Nucleus accumbens (tissue), 56 donors: ENCODE measurements around the gene NUP98.
A peak's percentile ranks its signal among the peaks of the same experiment; 100 is the strongest.
"Not testable (repeated sequence)": the region's sequence is repeated elsewhere in the genome, so short reads cannot be mapped to it uniquely, and the experiment has no call there.

ENCODE experiments used
- DNase-seq, 56 donors: peaks; one replicate each; lab custom pipeline; 2025; lab: John Stamatoyannopoulos, UW

Gene NUP98

DNA sequence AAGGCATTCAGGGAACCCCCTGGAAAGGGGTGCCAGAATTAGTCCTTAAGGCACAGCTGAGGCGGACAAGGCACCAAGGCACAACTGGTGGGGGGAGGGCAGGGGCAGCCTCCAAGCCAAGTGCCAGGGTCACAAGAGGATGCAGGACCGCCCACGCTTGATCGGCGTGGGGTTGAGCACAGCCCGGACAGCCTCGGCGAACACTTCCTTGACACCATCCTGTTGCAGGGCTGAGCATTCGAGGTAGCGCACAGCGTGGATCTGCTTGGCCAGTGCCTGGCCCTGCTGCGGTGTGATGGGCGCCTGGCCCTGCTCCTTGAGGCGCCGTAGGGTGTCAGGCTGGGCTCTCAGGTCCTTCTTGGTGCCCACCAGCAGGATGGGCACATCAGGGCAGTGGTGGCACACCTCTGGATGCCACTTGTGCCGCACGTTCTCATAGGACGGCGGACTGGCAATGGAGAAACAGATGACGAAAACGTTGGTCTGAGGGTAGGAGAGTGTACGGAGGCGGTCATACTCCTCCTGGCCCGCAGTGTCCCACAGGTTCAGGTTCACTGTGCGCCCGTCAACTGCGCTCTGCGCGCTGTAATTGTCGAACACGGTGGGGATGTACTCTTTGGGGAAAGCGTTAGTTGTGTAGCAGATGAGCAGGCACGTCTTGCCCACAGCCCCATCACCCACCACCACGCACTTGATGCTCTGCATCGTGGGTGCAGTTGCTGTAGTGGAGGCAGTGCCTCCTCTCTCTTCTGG lies 30.3 kb upstream of the NUP98 start:
- peak in 21 of 56 donors; percentile 12 to 61 (median 37) for DNase-seq

DNA sequence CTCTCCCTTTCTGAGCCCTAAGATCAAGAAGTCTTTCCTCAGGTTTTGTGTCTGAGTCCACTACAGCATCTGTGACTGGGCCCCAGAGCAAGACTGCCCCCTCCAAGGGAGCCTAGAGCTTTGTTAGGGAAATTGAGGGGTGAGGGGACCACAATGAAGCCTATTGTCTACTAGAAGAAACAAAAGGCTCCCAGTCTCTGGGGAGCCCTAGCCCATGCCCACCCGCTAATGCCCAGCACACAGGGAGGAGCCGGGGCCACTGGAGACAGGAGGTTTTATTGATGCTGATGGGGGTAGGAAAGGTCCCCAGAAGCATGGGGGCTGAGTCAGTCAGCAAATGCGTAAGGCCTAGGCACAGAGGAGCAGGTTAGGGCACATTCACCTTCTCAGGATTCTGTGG lies 29.4 kb upstream of the NUP98 start:
- DNase-seq: peak in 49 of 56 donors; percentile 25 to 93 (median 77)

DNA sequence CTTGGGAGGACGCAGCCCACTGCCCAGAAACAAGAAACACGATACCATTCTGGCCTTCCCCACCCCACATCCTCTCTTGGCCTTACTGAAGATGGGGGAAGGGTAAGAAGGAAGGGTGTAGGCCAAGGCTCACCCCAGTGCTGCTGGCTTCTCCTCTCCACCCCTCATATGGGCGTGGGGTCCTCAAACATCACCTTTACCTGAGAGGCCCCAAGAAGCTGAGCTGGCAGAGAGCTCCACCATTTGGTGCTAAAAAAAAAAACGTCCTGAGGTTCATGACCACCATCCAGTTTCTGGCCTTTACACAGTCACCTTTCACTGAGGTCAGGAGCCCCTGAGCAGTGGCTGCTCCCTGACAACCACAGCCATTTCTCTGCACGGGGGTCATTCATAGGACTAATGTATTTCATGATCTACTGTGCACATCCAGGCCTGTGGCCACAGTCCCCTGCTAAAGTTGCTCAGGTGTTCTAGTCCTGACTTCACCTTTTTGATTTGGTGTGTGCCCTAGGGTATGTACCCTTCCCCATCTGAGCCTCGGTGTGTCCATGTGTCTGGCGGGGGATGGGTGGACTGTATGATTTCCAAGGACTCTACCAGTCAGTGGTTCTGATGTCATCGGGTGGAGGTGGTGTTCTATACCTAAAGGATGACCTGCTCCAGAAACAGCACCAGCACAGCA lies 28.3 kb upstream of the NUP98 start:
- DNase-seq: no peak

DNA sequence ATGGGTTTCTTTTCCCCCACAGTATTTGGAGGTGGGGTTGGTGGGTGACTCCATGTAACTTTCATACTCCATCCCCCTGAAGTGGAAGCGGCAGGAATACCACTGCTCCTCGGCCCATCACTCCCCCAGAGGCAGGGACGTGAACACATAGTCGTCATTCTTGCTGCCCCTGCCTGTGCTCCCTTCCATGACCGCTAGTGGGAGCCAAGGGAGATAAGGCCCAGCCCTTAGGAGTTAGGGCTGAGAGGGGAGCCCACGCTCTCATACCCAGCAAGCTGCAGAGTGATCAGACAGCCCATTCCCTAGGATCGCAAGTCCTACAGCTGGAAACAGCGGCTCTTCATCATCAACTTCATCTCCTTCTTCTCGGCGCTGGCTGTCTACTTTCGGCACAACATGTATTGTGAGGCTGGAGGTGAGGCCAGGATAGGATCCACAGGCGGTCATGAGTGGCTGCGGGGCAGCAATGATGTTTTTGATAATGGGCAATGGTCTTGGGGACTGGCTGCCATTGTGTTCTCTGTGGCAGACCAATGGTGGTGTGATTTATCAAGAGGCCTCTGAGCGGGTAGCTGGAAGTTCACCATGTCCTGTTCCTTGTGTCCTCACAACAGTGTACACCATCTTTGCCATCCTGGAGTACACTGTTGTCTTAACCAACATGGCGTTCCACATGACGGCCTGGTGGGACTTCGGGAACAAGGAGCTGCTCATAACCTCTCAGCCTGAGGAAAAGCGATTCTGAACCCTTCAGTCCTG lies 27.5 kb upstream of the NUP98 start:
- peak in 41 of 56 donors; percentile 16 to 81 (median 43) for DNase-seq

DNA sequence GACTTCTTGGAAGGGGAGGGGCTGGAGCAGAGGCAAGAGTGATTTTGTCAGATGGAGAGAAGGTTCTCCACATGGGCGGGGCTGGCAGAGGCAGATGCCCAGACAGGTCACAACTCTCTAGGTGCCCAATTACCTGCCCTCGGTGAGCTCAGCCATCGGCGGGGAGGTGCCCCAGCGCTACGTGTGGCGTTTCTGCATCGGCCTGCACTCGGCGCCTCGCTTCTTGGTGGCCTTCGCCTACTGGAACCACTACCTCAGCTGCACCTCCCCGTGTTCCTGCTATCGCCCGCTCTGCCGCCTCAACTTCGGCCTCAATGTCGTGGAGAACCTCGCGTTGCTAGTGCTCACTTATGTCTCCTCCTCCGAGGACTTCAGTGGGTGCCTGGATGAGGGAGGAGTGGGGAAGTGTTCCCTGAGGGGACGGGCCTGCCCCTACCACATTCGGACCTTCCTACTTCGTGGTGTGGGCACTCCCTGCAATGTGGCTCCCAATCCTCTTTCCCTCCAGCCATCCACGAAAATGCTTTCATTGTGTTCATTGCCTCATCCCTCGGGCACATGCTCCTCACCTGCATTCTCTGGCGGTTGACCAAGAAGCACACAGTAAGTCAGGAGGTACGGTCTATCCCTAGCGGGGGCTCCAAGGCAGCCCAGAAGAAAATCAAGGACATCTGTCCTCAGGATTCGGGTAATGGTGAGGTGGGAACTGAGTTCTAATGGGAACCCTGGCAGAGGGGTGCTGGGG lies 26.6 kb upstream of the NUP98 start:
- DNase-seq: no peak

DNA sequence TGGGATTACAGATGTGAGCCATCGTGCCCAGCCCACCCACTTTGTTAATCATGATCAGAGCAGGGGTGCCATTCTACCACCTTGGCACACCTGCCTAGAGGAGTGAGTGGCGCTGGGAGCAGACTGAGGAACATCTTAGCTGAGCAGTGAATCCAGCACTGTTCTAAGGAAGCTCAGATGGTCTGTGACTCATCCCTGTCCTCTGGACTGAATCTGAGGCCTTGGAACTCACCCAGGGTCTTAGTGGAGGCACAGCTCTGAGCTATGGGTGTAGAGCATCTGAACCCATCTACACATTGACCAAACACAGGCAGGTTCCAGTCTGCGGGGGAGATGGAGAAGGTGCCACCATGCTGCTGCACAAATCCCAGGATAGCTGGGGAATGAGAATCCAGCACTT lies 25.9 kb upstream of the NUP98 start:
- DNase-seq: peak in 1 of 56 donors; percentile 48

DNA sequence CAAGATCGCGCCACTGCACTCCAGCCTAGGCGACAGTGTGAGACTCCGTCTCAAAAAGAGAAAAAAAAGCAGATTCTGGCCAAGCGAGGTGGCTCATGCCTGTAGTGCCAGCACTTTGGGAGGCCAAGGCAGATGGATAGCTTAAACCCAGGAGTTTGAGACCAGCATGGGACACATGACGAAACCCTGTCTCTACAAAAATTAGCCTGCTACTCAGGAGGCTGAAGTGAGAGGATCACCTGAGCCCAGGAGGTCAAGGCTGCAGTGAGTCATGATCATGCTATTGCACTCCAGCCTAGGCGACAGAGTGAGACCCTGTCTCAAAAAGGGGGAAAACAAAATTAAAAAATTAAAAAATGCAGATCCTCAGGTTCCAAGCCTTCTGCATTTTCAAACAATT lies 25.0 kb upstream of the NUP98 start:
- no peak for DNase-seq

DNA sequence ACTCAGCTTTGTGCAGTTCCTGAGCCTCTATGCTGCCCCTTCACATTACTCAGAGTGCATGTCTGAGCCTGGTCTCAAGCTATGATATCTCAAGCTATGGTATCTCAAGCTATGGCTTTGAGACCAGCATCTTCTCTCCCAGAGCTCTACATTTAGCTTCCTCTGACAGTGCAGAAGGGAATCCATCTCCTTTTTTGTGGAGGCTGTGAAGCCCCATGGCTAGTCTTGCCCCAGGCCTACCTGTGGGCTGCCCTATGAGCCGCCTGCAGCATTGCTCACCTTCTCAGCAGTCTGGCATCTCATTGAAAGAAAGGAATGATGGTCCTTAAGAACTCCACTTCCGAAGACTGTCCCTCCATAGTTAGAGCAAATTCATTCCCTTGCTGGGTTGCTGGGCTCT lies 23.6 kb upstream of the NUP98 start:
- no peak for DNase-seq

DNA sequence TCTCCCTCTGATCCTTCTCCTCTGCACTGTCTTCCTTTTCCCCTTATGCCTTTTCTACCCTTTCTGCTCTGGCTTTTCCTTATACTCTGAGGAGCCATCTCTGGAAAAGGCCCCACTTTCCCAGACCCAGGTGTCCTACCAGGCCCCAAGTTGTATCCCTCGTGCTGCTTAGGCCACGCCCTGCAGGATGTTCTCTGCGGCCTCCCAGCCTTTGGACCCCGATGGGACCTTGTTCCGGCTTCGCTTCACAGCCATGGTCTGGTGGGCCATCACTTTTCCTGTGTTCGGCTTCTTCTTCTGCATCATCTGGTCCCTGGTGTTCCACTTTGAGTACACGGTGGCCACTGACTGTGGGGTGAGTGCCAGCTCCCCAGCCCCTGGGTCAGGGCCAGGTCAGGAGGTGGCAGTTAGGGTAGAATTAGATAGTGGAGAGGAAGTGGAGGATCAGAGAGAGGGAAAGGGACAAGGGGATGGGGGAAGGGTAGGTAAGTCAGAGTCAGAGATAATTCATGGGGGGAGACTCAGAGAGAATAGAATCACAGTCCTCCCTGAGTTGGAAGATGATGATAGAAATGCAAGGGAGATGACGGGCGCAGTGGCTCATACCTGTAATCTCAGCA lies 19.9 kb upstream of the NUP98 start:
- DNase-seq: no peak

DNA sequence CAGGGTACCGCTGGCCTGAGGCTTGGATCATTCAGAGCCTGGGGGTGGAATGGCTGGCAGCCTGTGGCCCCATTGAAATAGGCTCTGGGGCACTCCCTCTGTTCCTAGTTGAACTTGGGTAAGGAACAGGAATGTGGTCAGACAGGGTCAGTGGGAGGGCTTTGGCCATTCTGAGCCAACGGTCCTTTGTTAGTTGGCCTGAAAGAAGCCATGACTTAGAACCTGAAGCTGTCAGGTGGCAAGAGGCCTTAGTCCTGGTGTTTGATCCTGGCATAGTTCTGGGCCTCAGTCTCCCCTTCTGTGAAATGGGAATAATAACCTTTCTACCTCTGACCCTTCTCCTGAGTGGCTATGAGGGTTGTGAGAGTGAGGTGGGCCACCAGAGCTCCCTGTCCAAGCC lies 19.3 kb upstream of the NUP98 start:
- DNase-seq: no peak

DNA sequence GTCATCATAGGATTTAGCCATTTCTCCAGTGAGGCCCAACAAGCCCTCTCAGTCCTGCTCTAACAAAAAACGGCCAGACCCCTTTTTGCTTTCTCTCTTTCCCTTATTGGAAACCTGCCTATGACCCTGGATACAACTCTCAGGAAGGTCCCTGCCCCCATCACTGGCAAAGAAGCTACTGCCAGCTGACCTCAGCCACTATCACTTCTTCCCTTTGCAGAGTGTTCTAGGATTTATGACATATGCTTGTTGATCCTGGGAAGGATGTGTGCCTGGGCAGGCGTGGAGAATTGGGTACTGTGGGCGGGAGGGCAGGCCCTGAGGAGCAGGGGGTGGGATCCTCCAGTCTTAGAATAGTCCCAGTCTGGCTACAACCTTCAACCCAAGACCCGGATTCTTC lies 18.5 kb upstream of the NUP98 start:
- DNase-seq: no peak

DNA sequence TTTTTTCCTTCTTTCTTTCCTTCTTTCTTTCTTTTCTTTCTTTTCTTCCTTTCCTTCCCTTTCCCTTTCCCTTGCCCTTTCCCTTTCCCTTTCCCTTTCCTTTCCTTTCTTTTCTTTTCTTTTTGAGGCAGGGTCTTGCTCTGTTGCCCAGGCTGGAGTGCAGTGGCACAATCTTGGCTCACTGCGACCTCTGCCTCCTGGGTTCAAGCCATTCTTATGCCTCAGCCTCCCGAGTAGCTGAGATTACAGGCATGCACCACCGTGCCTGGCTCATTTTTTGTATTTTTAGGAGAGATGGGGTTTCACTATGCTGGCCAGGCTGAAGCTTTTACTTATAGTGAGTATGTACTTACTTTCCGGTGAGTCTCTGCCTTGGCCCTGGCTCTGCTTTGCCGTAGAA lies 17.5 kb upstream of the NUP98 start:
- DNase-seq: not testable (repeated sequence)

DNA sequence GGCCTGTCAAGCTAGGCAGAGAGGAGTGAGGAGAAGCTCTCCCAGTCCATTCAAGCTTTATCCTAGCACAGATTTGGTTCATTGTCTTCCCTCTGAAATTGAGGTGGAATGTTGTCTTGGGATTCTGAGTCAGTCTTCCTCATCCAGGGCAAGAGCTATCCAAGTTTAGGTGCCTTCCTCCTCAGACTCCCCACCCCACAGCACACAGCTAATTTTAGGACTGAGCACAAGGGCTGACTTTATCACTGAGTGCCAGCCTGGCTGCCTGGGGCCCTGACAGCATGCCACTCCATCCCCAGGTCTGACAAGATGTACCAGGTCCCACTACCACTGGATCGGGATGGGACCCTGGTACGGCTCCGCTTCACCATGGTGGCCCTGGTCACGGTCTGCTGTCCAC lies 13.6 kb upstream of the NUP98 start:
- DNase-seq: peak in 1 of 56 donors; percentile 6

DNA sequence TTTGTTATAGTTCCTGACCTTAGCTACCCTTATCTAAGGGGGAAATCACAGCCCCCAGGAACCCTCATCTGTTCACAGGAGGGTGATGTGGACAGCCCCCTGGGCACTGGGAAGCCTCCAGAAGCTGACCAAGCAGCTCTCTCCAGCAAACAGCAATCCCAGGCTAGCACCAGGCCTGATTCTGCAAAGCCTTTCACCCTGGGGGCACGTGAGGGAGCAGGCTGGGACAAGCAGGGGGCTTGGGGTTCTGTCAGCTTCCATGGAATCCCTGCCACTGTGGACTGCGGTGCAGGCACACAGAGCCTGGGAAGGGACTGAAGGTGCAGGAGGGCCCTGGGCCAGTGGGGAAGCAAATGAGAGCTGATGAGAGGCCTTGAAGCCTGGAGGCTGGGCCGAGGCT lies 13.1 kb upstream of the NUP98 start:
- no peak for DNase-seq

DNA sequence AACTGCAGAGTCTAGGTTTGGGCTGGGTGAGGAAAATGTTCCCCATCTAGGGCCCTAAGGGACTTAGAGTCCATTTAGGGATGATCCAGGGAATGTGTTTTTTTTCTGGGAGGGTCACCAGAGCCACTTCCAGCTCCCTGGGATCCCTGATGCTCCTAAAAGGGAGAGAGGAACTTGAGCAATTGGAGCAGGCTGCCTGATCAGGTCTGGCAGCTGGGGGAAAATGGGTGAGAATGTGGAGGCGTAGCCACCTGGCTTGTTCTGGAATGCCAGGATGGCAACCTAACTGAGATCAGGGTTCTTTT lies 12.2 kb upstream of the NUP98 start:
- no peak for DNase-seq

DNA sequence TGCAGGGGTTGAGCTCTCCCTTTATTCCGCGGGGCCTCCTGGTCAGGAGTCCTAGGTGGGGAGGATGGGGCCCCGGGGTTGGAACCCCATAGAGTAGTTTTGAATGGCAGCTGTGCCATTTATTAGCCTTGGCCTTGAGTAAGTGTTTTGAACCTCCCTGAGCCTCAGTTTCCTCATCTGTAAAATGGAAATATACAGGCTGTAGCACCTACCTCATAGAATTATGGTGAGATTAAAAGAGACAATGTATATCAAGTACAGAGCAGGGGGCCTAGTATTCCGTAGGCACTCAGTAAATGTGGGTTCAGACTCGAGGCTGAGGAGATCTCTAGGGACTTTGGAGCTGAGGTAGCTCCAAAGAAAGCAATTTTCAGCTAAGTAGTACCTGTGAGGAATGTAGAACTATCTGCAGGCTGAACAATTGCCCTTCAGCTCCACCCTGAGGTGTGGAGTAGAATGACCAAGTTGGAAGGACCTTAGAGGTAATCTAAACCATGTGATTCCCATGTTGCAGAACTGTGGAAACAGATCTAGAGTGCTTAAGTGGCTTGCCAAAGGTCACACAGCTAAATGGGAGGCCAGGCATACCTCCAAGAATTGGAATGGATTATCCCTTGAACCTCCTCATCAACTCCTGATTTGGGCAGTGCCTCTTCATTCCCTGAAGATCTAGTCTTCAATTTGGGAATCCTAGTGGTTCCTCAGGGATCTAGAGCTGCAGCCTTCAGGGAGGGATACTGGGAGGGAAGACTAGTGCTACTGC lies 11.7 kb upstream of the NUP98 start:
- no peak for DNase-seq

DNA sequence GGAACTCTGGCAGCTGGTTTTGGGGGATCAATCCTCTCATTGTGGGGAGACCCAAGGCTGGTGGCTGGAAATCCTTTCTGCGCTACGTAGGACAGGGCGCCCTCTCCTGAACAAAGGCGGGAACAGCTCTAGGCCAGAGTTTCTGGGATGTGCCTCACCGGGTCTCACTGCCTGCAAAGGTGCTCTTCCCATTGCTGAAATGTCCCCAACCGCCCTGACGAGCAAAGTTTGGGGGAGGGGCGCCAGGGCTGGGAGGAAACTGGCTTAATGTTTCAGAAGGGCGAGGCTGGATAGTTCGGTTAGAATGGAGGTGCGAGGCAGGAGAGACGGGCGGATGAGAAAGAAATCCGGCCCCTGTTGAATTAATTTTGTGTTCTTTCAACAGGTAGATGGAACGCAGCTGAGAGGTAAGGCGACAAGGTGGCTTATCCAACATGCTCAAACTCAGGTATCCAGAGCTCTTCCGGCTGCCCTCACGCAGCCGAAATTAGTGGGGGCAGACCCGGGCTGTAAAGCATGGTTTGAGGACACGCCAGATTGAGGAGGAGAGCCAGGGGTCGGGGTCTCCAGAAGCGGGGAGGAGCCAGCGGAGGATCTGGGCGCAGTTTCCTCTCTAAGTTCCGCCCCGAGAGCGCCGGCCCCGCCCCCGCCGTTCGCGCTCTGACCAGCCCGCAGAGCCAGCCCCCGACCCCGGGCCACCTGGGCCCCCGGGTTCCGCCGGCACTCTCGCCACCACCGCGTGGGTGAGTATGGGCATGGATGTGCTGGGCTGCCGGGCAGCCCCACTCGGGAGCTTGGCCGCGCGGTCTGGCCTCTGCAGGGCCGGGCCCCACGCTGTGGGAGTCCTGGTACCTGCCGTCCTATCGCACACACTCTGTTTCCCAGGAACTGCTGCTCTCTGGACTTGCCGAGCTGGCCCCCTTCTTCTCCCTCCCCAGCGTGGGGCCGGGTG lies 10.8 kb upstream of the NUP98 start, which contains the start of gene PGAP2:
Gene PGAP2, plus strand, starts transcription at position 652 of the 952 bp plus-strand sequence. CDS start 2,700 bp downstream, outside the sequence.
- DNase-seq: peak in 35 of 56 donors; percentile 11 to 65 (median 31)

DNA sequence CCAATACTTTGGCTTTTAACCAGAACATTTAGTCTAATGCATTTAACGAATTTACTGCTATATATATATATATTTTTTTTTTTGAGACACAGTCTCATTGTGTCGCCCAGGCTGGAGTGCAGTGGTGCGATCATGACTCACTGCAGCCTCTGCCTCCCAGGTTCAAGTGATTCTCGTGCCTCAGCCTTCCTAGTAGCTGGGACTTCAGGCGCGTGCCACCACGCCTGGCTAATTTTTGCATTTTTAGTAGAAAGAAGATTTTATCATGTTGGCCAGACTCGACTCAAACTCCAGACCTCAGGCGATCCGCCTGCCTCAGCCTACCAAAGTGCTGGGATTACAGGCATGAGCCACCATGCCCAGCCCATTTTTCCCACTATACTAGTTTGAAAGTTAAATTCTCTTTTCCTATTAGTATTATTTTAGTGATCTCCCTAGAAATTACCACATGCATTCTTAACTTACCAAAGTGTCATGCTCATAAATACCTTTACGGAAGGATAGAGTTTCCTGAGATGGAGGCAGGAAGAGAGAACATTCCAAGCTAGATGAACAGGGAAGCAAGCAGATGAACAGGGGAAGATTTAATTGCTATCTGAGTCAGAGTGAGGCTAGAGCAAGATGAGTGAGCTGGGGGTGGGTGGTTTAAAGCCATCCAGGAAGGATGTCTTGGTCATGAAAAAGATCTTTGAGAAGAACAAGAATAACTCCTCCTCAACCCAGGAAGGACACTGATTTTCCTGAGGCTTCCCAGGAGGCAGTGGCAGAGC lies 6.6 kb upstream of the NUP98 start:
- DNase-seq: no peak
